HL-60/S4 (cell line): ENCODE measurements around the gene ULK4.
"Not testable (repeated sequence)": the region's sequence is repeated elsewhere in the genome, so short reads cannot be mapped to it uniquely, and the experiment has no call there.

Source experiments
- in situ Hi-C: fragments of 300-500 bp; cut with MboI; formaldehyde crosslinking; loops from 2 replicates; pipeline ENCODE4 v1.14.3; 2022; ENCODE audit warnings: low sequenced_read_pairs

The ULK4 gene

GRCh38 chr3:41698898-41699297, 263.0 kb downstream of the ULK4 start:
- in situ Hi-C loops = no loop called here

DNA sequence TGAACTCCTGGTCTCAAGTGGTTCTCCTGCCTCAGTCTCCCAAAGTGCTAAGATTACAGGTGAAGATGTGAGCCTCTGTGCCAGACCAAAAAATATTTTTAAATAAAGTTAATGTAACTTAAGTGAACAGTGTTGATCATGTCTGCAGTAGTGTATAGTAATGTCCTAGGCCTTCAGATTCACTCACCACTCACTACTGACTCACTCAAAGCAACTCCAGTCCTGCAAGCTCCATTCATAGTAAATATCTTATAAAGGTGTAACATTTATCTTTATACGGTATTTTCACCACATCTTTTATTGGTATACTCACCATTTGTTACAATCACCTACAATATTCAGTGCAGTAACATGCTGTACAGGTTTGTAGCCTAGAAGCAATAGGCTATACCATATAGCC, 264.2 kb downstream of the ULK4 start:
- in situ Hi-C loops = no loop called here

DNA sequence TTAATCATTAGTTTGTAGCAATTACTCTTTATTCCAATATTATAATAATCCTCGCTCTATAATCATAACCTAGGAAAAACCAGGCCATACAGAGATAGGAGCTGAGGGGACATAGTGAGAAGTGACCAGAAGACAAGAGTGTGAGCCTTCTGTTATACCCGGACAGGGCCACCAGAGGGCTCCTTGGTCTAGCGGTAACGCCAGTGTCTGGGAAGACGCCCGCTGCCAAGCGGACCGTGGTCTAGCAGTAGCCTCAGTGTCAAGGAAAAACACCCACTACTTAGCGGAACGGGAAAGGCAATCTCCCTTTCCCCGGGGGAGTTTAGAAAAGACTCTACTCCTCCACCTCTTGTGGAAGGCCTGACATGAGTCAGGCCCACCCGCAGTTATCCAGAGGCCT, 266.1 kb downstream of the ULK4 start:
- in situ Hi-C loops = not testable (repeated sequence)

DNA sequence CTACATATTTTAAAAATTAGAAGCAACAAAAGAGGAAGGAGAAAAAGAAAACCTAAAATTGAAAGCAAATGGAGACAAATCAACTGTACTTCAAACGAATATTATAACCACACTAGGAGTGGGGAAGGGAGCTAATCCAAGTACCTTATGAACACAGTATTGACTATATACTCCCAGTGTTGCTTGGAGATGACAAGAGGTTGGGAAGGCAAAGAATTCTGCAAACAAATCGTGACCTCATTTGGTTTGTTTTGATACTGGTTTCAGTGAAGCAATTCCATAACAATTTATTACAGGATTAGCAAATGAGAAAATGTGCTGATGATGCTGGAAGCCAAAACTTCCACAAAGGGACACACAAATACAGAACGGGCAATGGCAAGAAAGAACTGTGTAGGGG, 268.1 kb downstream of the ULK4 start:
- in situ Hi-C loops = no loop called here

- in situ Hi-C loops = no loop called here
These were observed 270.9 kb downstream of the ULK4 start for GRCh38 chr3:41690766-41691563.

DNA sequence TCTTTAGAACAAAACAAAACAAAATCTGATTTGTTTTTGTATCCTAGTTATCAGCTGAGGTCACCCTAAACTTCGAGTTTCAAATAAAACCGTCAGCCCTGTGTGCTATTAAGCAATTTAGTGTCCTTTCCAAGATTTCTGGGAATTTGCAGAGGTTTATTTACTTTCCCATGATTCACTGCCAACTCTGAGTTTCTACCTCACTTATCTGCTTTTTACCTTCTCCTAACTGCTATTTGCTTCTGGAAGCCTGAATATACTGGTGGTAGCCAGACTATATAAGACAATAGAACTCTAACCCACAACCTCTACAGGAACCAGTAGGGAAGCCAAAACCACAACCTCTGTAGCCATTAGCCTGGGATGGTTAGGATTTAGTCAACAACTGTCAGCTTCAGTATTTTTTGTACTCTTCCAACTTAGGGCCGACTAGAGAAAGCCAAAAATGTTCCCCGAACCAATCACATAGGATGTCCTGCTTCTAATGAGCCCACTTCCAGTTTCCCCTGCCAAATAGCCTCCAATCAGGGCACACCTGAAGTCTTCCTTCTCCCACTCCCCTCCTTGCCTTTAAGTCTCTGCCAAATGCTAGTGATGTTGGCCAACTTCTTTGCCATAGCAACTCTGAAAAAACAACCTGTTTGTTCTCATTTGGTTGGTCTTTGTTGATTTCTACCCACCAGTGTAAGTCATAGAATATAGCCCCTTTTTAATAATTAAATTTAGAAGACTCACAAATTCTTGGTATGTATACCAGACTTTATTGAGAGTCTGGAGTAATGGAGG, 273.1 kb downstream of the ULK4 start:
- in situ Hi-C loops = no loop called here

- in situ Hi-C loops = no loop called here
These were observed 276.8 kb downstream of the ULK4 start for GRCh38 chr3:41684797-41685735.

DNA sequence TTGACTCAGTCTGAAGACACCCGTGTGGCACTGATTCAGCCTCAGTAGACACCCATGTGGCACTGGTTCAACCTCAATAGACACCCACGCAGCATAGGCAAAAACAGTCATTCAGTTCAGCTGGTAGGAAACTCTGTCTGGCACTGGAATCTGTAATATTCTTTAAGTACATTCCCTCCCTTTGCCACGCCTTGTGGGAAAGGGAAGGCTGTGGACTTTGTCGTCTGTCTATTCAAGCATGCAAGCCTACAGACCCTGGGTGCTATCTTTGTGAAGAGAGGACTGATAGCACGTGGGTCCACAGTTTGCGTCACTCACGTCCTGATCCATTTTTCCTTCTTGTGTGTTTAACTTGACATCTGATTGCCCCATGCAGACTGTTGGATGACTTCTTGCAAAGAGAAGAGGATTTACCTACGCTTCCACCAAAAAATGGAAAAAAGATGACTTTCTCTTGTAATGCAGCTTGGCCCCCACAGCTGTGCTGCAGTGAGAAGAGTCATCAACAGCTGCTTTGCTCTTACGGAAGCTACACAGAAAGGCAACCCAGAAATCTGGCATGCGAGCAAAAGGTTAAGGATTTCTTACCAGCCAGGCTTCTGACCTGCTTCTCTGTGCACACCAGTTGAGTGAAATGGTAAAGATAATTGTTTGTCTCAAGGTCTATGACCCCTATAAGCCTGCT, 278.1 kb downstream of the ULK4 start:
- in situ Hi-C loops = no loop called here

DNA sequence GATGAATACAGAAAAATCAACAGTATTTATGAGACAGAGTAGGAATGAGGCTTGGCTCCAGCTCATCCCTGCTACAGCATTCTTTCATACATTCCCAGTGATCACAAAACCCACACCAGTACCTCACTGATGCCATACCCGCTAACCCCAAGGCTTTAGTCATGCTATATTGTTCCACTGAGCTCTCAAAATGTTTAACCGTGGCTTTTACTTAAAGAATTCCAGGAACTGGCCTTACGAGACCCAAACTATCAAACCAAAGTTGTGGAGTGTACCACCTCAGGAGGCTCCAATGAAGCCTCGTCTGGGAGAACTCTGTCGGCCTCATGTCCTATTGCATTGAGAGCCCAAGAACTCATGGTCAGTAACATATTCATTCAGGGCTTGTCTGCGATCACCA, 278.9 kb downstream of the ULK4 start:
- in situ Hi-C loops = no loop called here

DNA sequence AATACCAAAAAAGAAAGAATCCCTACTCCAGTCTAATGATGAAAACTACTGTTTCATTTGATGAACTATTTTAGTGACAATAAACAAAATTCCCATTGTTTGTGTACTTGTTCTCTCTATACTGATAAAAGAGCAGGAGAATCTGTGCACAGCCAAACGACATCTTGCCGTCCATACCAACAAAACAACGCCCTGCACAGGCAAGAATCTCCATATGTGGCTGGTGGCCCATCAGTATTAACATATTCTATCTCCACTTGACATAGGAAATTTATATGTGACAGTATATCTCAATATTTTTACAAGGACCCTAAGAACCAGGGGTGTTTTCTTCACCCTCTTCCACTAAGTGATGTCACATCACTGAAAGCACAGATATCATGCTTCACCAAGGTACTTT, 279.5 kb downstream of the ULK4 start:
- in situ Hi-C loops = no loop called here

- in situ Hi-C loops = no loop called here
These were observed 280.4 kb downstream of the ULK4 start for GRCh38 chr3:41681479-41681878.

DNA sequence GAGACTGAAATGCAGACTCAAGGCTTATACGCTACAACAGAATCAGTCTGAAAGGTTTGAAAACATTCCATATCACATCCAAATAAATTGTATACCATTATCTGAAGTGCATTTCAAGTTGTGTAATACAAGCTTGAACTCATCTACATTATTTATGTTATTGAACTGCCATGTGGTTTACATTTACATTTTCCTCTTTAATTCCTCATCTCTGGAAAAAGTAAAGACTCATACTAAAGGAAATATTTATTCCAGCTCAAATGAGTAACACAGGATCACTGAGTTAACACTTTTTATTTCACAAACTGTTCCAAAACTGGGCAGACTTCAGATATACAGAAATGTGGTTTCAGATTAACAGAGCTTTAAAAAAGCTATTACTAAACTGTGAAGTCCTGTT, 282.5 kb downstream of the ULK4 start:
- in situ Hi-C loops = no loop called here

- in situ Hi-C loops = not testable (repeated sequence)
These were observed 286.8 kb downstream of the ULK4 start for GRCh38 chr3:41675102-41675501.

GRCh38 chr3:41674449-41674848, 287.5 kb downstream of the ULK4 start:
- in situ Hi-C loops = no loop called here

DNA sequence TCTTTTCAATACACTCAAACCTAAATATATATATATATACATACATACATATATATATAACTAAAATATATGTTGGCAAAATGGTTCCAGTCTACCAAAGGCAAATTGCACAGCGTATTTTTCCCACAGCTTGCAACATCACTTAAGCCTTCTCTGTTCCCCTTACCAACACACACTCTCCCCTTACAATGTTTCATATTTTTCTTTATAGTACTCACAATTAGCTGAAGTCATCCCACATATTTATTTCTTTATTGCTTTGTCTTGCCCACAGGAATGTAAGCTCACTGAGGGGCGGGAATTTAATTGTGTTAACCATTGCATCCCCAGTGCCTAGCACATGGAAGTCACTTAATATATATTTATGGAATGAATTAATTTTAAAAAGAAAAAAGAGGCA, 288.3 kb downstream of the ULK4 start:
- in situ Hi-C loops = no loop called here

GRCh38 chr3:41668379-41668778, 293.5 kb downstream of the ULK4 start:
- in situ Hi-C loops = no loop called here

- in situ Hi-C loops = no loop called here
These were observed 299.6 kb downstream of the ULK4 start for GRCh38 chr3:41662288-41662687.

DNA sequence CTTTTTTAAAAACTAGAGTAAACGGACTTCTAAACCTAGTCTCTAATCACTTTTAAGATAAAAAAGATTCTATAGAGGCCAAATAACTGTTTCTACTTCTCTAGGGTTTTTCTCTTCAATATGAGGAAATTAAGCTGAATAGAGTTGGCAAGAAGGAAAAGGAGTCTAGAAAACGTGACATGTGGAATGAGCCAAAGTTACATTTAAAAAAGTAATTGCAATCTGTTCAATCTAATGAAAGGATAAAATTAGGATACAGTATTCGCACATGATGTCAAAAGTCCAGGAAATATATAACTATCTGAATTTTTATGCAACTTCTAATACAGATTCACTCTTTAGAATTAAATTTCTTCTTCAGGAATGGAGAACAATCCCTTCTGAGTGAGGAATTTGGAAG, 300.1 kb downstream of the ULK4 start:
- in situ Hi-C loops = no loop called here

DNA sequence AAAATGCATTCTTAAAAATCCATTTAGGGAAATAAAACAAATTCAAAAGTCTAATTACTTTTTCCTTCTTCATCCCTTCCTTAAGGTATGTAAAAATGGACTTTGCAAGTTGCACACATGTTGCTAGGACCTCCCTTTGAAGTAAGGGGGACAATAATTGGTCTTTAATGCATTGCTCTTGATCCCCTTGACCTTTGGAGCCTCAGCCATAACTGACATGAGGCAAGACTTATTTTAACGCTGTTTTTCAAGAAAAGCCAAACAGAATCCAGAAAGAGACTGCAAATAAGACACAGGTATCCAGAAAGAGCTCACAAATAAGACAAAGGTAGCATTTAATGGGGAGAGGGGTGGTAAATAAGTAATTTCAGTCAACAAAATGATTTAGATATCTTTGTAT, 301.4 kb downstream of the ULK4 start:
- in situ Hi-C loops = no loop called here

GRCh38 chr3:41653571-41654239, 308.2 kb downstream of the ULK4 start:
- in situ Hi-C loops = no loop called here
